HK-2 (cell line): ENCODE measurements around the gene EPHB6.

Source experiments
- DNase-seq: peaks from one replicate; pipeline ENCODE4 v3.0.0-alpha.2; 2018; ENCODE audit not compliant: unreplicated experiment

EPHB6 gene

DNA sequence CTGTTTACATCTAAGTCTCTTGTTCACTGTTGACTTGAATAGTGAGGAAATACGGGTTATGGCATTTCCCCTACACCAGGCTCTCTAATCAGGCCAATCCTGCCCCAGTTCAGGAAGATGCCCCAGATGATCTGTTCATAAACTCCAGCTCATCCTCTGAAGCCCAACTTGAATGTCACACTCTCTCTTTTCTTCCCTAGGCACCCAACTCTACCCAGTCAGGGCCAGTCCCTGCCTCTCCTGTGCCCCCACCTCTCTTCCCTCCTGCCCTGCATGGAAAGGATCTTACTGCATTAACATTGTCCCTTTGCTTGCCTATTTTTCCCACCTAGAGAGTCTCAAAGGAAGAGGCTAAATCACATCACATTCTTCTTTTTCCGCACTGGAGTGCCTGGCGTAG lies 41.3 kb downstream of the EPHB6 start:
- no peak for DNase-seq

DNA sequence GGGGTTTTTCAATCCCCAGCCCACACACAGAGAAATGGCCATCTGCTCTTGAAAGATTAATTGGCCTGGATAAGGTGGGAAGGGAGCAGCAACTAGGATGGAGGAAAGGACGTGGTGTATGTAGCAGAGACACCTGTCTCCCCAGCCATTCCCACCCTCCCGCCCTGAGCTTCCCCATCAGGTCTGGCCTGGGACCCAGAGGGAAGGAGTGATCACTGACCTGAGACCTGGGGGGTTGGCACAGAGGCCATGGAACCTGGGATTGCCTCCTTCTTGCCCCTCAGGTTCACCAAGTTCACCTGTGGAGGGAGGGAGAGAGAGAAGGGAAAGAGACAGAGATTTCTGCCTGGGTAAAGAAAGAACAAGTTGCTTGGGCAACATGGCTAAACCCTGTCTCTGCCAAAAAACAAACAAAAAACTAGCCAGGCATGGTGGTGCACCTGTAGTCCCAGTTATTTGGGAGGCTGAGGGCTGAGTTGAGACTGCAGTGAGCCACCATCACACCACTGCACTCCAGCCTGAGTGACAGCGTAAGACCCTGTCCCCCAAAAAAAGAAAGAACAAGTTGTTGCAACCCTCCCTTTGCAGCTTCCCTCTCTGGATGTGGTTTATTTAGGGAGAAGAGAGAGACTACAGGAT lies 42.0 kb downstream of the EPHB6 start:
- no peak for DNase-seq

DNA sequence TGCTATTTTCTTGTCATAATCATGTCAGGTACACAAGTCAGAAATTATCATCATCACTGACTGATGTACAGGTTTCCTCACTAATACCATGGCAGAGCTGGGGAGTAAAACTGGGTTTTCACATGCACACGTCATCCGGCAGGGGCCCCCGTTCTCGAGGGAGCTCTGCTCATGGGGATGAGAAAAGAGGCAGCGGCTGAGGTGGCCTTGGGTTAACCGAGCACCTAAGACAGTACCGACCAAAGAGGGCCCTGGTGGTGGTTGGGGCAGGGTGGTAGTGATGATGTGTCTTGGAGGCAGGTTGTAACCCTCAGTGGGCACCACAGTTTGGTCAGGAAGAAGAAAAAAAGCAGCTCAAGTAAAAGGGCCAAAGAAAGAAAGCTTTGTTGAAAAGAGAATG lies 42.8 kb downstream of the EPHB6 start:
- no peak for DNase-seq

- no peak for DNase-seq
Observed at GRCh38 chr7:142898377-142899170, 43.7 kb downstream of the EPHB6 start.

DNA sequence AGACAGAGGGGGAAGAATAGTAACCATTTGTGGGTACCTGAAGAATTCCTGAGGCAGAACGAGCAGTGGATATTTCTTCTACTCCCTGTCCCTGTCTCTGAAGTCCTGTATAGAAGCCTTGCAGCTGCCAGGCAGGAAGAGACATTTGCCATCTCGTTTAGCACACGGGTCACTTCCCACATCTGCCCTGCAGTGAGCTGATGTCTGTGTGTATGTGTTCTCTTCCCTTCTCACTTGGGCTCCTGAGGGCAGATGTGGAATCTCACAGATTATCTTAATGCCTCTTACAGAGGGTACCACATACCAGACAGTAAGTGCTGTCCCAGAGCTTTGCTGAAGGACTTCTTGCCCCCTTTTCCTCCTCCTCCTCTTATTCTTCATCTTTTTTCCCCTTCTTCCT lies 44.8 kb downstream of the EPHB6 start:
- DNase-seq, result no peak

DNA sequence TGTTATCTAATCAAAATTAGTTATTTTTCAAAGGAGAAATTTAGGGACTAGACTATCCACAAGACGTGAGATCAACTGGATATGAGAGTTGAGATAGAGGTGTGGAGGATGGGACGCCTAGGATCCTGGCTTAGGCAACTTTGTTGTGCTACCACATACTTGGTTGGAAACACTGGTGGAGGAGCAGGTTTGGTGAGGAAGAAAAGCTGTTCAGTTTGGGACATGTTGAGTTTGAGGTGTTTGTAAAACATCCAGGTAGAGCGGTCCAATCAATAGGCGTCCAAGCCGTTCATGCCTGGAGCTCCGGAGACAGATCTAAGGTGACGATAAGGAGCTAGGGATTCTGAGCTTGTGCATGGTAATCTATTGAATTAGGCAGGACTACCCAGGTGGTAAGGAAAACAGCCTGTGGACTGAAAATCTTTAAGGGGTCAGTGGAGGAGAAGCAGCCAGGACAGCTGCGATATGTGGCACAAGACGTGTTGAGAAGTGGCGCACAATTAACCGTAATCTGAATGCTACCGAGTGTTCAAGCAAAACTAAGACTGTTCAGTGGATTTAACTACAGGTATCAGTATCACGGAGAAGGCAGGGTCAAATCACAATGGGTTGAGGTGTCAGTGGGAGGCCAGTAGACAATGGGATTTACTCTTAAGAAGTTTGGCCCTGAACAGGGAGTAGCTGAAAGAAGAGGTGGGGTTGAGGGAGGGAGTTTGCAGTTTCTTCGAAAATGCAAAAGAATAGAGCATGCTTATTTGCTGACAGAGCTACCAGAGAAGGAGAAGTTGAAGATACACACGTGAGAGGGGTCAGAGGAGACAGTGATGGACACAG lies 46.8 kb downstream of the EPHB6 start:
- no peak for DNase-seq

- DNase-seq, result no peak
Observed at GRCh38 chr7:142904128-142904527, 49.3 kb downstream of the EPHB6 start.

- no peak for DNase-seq
Observed at GRCh38 chr7:142905759-142906158, 50.9 kb downstream of the EPHB6 start.

DNA sequence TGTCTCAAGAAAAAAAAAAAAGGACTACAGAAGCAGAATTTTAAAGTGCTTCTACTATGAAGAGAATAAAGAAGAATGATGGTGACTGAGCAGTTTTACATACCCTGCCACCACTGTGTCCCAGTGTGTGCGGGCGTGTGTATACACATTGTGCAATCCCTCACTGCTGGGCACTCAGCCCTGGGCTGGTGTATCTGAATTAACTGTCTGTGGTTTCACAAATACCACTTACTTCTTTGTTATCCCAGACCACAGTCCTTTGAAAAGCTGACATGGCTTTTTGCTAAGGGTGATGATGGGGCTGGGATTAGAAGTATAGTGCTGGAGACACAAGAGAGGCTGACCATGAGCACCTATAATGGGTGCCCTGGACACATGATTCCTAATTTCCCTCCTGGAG lies 51.8 kb downstream of the EPHB6 start:
- no peak for DNase-seq

DNA sequence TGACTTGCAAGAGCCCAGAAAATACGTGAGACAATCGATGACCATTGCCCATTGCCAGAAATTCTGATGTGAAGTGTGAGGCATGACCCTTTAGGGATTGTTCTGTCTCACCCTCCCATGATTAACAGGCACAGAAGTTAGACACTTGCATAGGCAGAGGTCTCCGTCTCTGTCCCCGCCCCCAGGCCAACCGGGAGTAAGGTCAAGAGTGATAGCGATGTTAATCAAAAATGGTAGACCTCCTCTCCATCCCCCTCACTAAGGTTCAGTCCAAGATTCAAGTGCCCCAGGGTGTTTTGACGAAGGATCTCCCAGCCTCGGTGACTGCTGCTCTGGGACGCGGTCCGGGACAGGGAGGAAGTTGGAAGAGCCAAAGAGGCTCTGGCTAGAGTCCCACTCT lies 53.4 kb downstream of the EPHB6 start:
- no peak for DNase-seq

DNA sequence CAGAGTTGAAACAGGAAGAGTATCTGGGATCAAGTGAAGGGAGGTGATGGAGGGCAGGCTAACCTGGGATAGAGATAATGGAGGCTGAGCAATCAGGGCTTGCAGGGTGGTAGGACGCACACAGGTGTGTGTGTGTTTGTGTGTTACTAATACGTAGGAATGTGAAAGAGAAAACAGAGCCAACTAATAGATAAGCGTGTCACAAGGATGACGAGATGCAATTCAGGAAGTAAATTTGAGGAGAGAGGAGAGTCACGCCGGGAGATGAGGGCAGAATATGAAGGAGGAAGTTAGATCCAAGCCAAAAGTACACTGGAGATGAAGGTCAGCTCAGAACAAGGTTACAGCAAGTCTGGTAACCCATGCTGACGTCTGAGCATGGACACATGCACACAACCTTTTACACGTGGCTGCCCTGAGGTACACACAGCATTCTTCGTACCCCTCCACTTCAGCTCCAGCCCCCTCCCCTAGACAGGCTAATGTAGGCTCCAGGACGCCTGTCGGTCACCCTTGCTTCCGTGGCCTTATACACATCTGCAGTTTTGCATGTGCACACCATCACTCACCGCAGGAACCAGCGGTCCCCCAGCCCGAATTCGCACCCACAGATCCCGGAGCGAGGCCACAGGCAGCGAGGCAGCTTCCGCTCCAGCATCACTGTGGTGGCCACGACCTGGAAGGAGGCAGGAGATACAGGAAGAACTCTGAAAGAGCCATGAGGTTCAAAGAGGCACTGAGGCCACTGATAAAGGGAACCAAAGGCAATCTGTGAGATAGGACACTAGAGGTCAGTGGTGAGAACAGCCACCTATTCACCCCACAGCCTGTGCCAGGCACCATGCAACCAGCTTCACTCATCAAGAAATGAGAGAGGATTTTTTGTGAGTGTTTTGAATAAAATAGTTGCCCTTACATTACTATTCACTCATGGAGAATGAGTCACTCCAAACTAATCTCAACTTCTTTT lies 54.3 kb downstream of the EPHB6 start:
- no peak for DNase-seq

- no peak for DNase-seq
Observed at GRCh38 chr7:142910031-142910433, 55.2 kb downstream of the EPHB6 start.

GRCh38 chr7:142910481-142910880 lies 55.6 kb downstream of the EPHB6 start:
- no peak for DNase-seq

- no peak for DNase-seq
Observed at GRCh38 chr7:142913051-142913450, 58.2 kb downstream of the EPHB6 start.

GRCh38 chr7:142913566-142913965 lies 58.7 kb downstream of the EPHB6 start:
- no peak for DNase-seq

- no peak for DNase-seq
Observed at GRCh38 chr7:142914121-142914520, 59.2 kb downstream of the EPHB6 start.

DNA sequence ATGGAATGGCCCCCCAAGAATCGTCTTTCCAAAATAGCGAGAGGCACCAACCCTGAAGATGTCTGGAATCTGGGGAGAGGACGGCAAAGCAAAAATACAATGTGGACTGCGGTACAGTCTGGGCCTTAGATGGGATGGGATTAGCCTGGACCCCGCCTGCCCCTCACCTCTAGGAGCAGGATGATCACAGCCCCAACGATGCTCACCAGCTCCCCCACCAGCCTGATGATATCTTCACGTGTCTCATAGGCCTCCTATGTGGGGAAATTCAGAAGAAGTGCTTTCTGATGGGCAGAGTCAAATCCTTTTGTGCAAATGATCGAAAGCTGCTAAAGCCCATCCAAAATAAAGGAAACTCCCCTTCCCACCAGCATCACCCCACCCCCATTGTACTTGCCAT lies 60.4 kb downstream of the EPHB6 start:
- DNase-seq, result no peak

DNA sequence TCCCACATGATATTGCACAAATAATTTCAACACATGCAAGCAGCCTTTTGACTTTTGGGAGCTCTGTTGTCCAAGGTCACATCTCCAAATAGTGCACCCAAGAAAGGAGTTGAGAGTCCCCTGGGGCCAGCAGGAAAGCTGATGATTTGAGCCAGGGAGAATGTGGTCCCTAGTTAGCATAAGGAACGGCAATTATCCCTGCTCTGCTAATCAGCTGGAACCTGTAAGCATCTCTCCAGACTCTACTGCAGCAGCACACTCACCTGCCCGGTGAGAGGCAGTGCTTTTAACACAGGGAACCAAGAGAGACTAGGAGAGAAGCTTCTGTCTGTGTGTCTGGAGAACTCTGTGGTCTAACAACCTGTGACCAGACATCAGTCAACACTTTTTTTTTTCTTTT lies 61.6 kb downstream of the EPHB6 start:
- DNase-seq, result no peak

- no peak for DNase-seq
Observed at GRCh38 chr7:142917447-142917846, 62.6 kb downstream of the EPHB6 start.

- no peak for DNase-seq
Observed at GRCh38 chr7:142918901-142919300, 64.0 kb downstream of the EPHB6 start.

DNA sequence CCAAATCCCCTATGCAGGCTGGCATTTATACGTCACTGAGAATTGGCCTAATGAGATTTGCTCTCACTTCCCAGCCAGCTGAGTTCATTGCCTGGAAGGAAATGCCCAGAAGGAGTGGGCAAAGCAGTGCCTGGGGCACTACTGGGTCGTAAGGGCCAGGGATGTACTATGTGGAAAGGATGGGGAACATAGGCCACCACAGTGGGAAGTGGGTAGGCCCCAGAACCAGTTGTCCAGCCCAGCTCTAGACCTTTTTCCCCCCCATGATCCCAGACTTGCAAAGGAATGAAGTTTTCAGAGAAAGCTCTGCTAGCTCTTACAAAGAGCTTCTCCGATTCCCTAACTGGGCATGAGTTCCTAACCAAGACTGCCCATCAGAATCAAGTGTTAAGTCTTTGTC lies 64.8 kb downstream of the EPHB6 start:
- no peak for DNase-seq
